HCT116 (cell line): ENCODE data around the gene PCDHB12. TPM values are rescaled to one million over a fixed set of nuclear protein-coding genes. Genes with fewer than 3 reads are reported as not detected.

Source experiments
- total RNA-seq: library from RNA; stranded (reverse); gene quantifications from one replicate; pipeline ENCODE4 v1.2.1, GENCODE V29; 2021; ENCODE audit not compliant: unreplicated experiment

The PCDHB12 gene
- total RNA-seq, 1 experiment from 2014 or later: not detected

Other genes starting within 250 kb of the PCDHB12 start
- 3.2 TPM for gene PCDHAC2, start 242.2 kb upstream of the PCDHB12 start, total RNA-seq
- not detected for gene PCDHB1, start 157.3 kb upstream of the PCDHB12 start, total RNA-seq
- not detected for gene PCDHB2, start 114.1 kb upstream of the PCDHB12 start, total RNA-seq
- 0.10 TPM for gene PCDHB3, start 108.2 kb upstream of the PCDHB12 start, total RNA-seq
- not detected for gene PCDHB4, start 86.9 kb upstream of the PCDHB12 start, total RNA-seq
- gene PCDHB5, start 73.5 kb upstream of the PCDHB12 start, total RNA-seq: not detected
- gene PCDHB6, start 58.7 kb upstream of the PCDHB12 start, total RNA-seq: not detected
- gene PCDHB7, start 36.1 kb upstream of the PCDHB12 start, total RNA-seq: not detected
- gene PCDHB8, start 30.9 kb upstream of the PCDHB12 start, total RNA-seq: not detected
- gene PCDHB16, start 26.3 kb upstream of the PCDHB12 start, total RNA-seq: not detected
- 0.07 TPM for gene PCDHB9, start 21.6 kb upstream of the PCDHB12 start, total RNA-seq
- not detected for gene PCDHB10, start 16.4 kb upstream of the PCDHB12 start, total RNA-seq
- gene PCDHB11, start 9.1 kb upstream of the PCDHB12 start, total RNA-seq: 0.07 TPM
- 0.22 TPM for gene PCDHB13, start 5.2 kb downstream of the PCDHB12 start, total RNA-seq
- 0.27 TPM for gene PCDHB14, start 14.6 kb downstream of the PCDHB12 start, total RNA-seq
- gene PCDHB15, start 36.7 kb downstream of the PCDHB12 start, total RNA-seq: 0.07 TPM
- 0.42 TPM for gene SLC25A2, start 95.3 kb downstream of the PCDHB12 start, total RNA-seq
- gene TAF7, start 112.1 kb downstream of the PCDHB12 start, total RNA-seq: 40.9 TPM
- 0.05 TPM for gene PCDHGA1, start 121.8 kb downstream of the PCDHB12 start, total RNA-seq
- gene PCDHGA2, start 130.0 kb downstream of the PCDHB12 start, total RNA-seq: not detected
- gene PCDHGA3, start 135.1 kb downstream of the PCDHB12 start, total RNA-seq: not detected
- 0.15 TPM for gene PCDHGB1, start 141.4 kb downstream of the PCDHB12 start, total RNA-seq
- not detected for gene PCDHGA4, start 146.3 kb downstream of the PCDHB12 start, total RNA-seq
- gene PCDHGB2, start 151.3 kb downstream of the PCDHB12 start, total RNA-seq: 0.34 TPM
- gene PCDHGA5, start 155.4 kb downstream of the PCDHB12 start, total RNA-seq: 0.05 TPM
- 0.10 TPM for gene PCDHGB3, start 161.5 kb downstream of the PCDHB12 start, total RNA-seq
- gene PCDHGA6, start 165.2 kb downstream of the PCDHB12 start, total RNA-seq: 0.07 TPM
- gene PCDHGA7, start 174.0 kb downstream of the PCDHB12 start, total RNA-seq: not detected
- not detected for gene PCDHGB4, start 179.0 kb downstream of the PCDHB12 start, total RNA-seq
- not detected for gene PCDHGA8, start 183.9 kb downstream of the PCDHB12 start, total RNA-seq
- 0.15 TPM for gene PCDHGB5, start 189.2 kb downstream of the PCDHB12 start, total RNA-seq
- 0.34 TPM for gene PCDHGA9, start 194.1 kb downstream of the PCDHB12 start, total RNA-seq
- gene PCDHGB6, start 199.3 kb downstream of the PCDHB12 start, total RNA-seq: 0.22 TPM
- 3.8 TPM for gene PCDHGA10, start 204.3 kb downstream of the PCDHB12 start, total RNA-seq
- 0.54 TPM for gene PCDHGB7, start 209.0 kb downstream of the PCDHB12 start, total RNA-seq
- 0.39 TPM for gene PCDHGA11, start 212.3 kb downstream of the PCDHB12 start, total RNA-seq
- 0.17 TPM for gene PCDHGA12, start 221.8 kb downstream of the PCDHB12 start, total RNA-seq